Measurements from ENCODE around the gene YTHDF1. TPM values are rescaled to one million over a fixed set of nuclear protein-coding genes. Genes with fewer than 3 reads are reported as not detected.

YTHDF1 gene
- total and polyA plus RNA-seq, 2 of the 8 experiments (the other 6 are each of a cell fraction or from before 2014, with no cell fraction given): 32.8 to 66.0 TPM

- Histone ChIP-seq H3K4me2 (ENCODE audit: insufficient read depth in 1 of 2, low read depth in 2 of 2, low read length in 2 of 2) (peak overlapping the region; percentile 72 to 87), H4K8ac (ENCODE audit: extremely low read depth, insufficient read depth, low read length) (peak overlapping the region; percentile 69; the same call in 1 of the 2 replicates), H2BK20ac (ENCODE audit: low read length) (no peak overlapping the region), H3K79me1 (ENCODE audit: low read depth, low read length) (no peaks in the 10 kb centered on the region), H2AFZ (ENCODE audit: low read length) (no peak overlapping the region), H4K20me1 (replicated peaks in 1 of 2; ENCODE audit: control insufficient read depth in 1 of 2, insufficient read depth in 2 of 2, low read length in 2 of 2) (peaks cover 3 to 12% of the 10 kb centered on the region in 2 experiments), H2BK12ac (ENCODE audit: low read depth, low read length) (no peak overlapping the region), H2AK5ac (ENCODE audit: low read depth, low read length) (no peak overlapping the region), H3K27me3 (replicated peaks in 1 of 4; ENCODE audit: control insufficient read depth in 3 of 4, extremely low read depth in 1 of 4, insufficient read depth in 3 of 4, low read length in 3 of 4) (peaks cover 32 to 52% (median 46%) of the 10 kb centered on the region in 4 experiments), H3K23ac (ENCODE audit: insufficient read length) (no peak overlapping the region), H3K4ac (replicated peaks; ENCODE audit: insufficient read length, low read depth, low read length) (no peak overlapping the region), H3K4me1 (replicated peaks in 1 of 4; ENCODE audit: control insufficient read depth in 3 of 4, insufficient read depth in 4 of 4, low read length in 3 of 4) (peaks cover 3 to 51% (median 29%) of the 10 kb centered on the region in 4 experiments), H3K18ac (ENCODE audit: extremely low read depth, low read length) (peak overlapping the region; percentile 71; the same call in 1 of the 2 replicates), H3K4me3 (ENCODE audit: extremely low read depth in 1 of 4, insufficient read depth in 2 of 4, low read depth in 3 of 4, low read length in 4 of 4) (peak overlapping the region; percentile 37 to 83 (median 58)), H3K23me2 (ENCODE audit: low read depth, low read length) (peaks cover 18% of the 10 kb centered on the region; the same call in 1 of the 2 replicates), H3K9ac (replicated peaks in 1 of 4; ENCODE audit: extremely low read depth in 1 of 4, low read depth in 3 of 4, low read length in 3 of 4) (peak overlapping the region in 2 of 4 experiments; percentile 29 to 46; a peak in 3 of 7 replicates), H4K5ac (ENCODE audit: insufficient read length, low read depth, low read length) (no peak overlapping the region), H2BK15ac (ENCODE audit: low read length) (no peak overlapping the region), H2BK120ac (replicated peaks; ENCODE audit: low read depth, low read length) (no peak overlapping the region), H3K56ac (replicated peaks; ENCODE audit: insufficient read length, low read depth, low read length) (no peak overlapping the region), H3K9me3 (ENCODE audit: insufficient read depth in 2 of 2, low read depth in 1 of 2, low read length in 1 of 2) (no peaks in the 10 kb centered on the region), H2BK5ac (ENCODE audit: low read depth, low read length) (no peak overlapping the region; the same call in 1 of the 2 replicates), H3K79me2 (ENCODE audit: control insufficient read depth in 1 of 2, insufficient read depth in 2 of 2, low read length in 2 of 2) (no peaks in the 10 kb centered on the region), H3K36me3 (ENCODE audit: control insufficient read depth in 2 of 4, insufficient read depth in 4 of 4, low read length in 3 of 4) (no peaks in the 10 kb centered on the region), H3K14ac (ENCODE audit: insufficient read length) (no peak overlapping the region), H4K91ac (replicated peaks; ENCODE audit: insufficient read length, low read length) (no peak overlapping the region), H3K27ac (ENCODE audit: low read depth, low read length) (no peak overlapping the region)
- ChIA-PET CTCF (ENCODE audit: partially characterized antibody) (interaction anchor here (1.0 to 6.4 kb wide), 4 partner anchors 17 to 120 kb away, joined by 3 to 59 read pairs (median 4); no protein-coding TSS in a partner anchor), POLR2A (ENCODE audit: partially characterized antibody) (interaction anchor here (0.8 to 1.5 kb wide), 4 partner anchors 47 to 173 kb away, joined by 3 to 5 read pairs (median 3); no protein-coding TSS in a partner anchor)
- WGBS, 2 experiments (ENCODE audit: extremely low coverage in 1 of 2, insufficient coverage in 1 of 2, insufficient read length in 1 of 2, insufficient replicate concordance in 2 of 2, low coverage in 1 of 2, low lambda C conversion rate in 2 of 2, missing lambda C conversion rate in 1 of 2): 0% methylated on average over 14 of the region's 49 CpGs; no CpG with 5 or more reads in 1 of the 2 experiments
- no peak for FAIRE-seq
- DNase-seq (ENCODE audit: low read depth in 1 of 2, low spot score in 2 of 2): peak in 1 of 2 experiments; percentile 77
- TF ChIP-seq MAX (IDR thresholded peaks at IDR 0.05) (peak; percentile 8; the same call in 1 of the 2 replicates), NANOG (IDR thresholded peaks at IDR 0.05; ENCODE audit: insufficient read depth, low read depth, low read length, poor library complexity, severe bottlenecking) (peak; percentile 14), EP300 (IDR thresholded peaks at IDR 0.05; ENCODE audit: borderline replicate concordance in 1 of 2, low read depth in 2 of 2, low read length in 2 of 2) (no peak), CBX5 (IDR thresholded peaks at IDR 0.05; ENCODE audit: low read depth, low read length) (no peak), CTCF (IDR thresholded peaks at IDR 0.05; ENCODE audit: control extremely low read depth in 1 of 3, insufficient read depth in 1 of 3, low read depth in 1 of 3, low read length in 3 of 3) (no peak), KDM5A (IDR thresholded peaks at IDR 0.05; ENCODE audit: low read length) (no peak), POLR2A (IDR thresholded peaks at IDR 0.05; ENCODE audit: control extremely low read depth in 1 of 2, low read depth in 2 of 2, low read length in 2 of 2) (peak in 1 of 2 experiments; percentile 56; a peak in 1 of 3 replicates), JUN (IDR thresholded peaks at IDR 0.05; ENCODE audit: low read depth, low read length) (no peak), HDAC2 (IDR thresholded peaks at IDR 0.05; ENCODE audit: borderline replicate concordance in 1 of 2, low read depth in 2 of 2, low read length in 2 of 2) (no peak), TAF1 (IDR thresholded peaks at IDR 0.05; ENCODE audit: low read depth, low read length) (no peak)
These were observed 37.5 kb downstream of the YTHDF1 start for GRCh38 chr20:63178446-63178820.

Measured in H1 (cell line).